HG02938 (cell line): ENCODE results near the gene TNFRSF14.

Source experiments
- ATAC-seq: cut with Tn5 transposase; IDR thresholded peaks from one replicate; pipeline ENCODE4 v1.9.1; 2021; ENCODE audit warnings: mild to moderate bottlenecking, moderate library complexity; ENCODE audit not compliant: unreplicated experiment

The TNFRSF14 gene

DNA sequence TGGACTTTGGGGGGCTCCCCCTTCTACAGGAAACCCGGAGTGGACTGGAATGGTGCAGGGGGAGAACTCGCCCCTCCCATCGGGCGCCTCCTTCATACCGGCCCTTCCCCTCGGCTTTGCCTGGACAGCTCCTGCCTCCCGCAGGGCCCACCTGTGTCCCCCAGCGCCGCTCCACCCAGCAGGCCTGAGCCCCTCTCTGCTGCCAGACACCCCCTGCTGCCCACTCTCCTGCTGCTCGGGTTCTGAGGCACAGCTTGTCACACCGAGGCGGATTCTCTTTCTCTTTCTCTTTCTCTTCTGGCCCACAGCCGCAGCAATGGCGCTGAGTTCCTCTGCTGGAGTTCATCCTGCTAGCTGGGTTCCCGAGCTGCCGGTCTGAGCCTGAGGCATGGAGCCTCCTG, at the start of gene TNFRSF14:
Gene TNFRSF14 (plus strand): TSS at position 95 of the 401 bp plus-strand sequence. CDS start 294 bp downstream, at position 389.
- peak; percentile 53 for ATAC-seq

DNA sequence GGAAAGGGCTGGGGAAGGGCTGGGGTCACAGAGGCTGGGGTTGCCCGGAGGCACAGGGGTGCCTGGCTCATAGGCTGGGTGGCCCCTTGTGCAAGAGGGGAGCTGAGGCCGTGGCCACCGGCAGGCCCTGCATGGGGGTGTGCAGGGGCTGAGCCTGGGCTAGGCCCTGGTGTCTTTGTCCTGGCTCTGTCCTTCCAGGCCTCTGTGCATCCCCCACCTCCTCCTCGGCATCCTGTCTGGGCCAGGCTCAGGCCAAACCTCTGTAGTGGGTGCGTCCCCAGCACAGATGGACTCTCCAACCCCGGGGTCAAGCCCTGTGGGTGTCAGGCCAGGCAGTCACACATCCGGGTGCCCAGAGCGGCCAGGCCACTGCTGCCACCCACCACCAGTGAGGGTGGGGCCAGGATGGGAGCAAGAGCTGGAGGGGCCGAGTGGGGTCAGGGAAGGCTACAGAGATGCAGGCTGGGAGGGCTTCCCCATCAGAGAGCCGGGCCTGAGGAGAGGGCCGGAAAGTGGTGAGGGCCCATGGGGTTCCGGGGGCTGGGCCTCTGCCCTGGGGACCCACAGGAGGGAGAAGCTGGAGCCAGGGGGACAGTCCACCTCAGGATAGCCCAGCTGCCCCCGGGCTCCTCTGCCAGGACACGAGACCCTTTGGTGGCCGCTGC, 49.1 kb upstream of the TNFRSF14 start:
- ATAC-seq, result no peak

DNA sequence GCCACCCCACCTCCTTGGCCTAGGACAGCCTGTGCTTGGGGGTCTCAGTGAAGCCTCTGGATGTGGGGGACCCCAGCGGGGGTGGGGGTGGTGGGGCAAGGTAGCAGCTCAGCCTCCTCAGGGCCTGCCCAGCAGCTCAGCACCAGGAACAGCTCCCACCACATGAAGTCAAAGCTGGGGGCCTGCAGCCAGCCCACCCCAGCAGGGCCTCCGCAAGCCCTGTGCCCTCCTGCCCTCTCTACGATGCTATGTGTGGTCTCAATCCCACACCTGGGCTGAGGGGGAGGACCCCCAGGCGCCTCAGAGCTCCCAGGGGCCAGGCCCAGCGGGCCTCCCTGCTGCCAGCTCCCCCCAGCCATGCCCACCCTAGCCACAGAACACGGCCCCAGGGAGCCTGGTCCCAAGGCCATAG, 48.4 kb upstream of the TNFRSF14 start:
- no peak for ATAC-seq

DNA sequence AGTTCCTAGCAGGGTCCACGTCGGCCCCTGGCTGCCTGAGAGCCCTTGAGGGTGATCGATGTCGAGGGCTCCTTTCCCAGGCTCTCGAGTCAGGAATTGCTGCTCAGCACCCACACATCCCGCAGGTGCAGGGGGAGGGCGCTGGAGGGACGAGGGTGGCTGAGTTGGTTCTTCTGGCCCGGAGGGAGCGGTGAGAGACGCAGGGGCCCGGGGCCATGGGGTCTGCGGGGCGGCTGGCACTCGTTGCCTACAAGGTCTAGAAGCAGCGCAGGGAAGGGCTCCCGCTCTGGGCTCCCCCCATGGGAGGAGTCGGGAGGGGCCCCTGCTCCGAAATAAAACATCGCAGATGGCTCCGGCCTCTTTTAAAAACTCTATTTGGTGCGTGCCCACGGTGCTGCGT, 48.0 kb upstream of the TNFRSF14 start:
- ATAC-seq, result no peak

DNA sequence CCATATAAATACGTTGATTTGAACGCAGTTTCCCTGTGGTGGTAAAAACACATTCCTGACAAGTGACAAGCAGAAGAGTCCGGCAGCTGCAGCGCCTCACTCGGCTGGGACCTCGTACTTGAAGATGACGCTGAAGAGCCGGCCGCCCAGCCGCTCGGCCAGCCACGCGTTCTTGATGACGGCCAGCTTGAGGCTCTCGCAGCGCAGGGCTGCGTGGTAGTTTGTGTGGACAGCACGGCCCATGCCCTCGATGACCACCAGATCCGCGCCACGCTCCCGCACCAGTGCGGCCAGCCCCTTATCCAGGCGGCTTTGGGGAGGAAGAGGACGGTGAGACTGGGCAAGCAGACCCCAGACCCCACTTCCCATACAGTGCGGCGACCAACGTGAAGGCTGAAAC, 47.4 kb upstream of the TNFRSF14 start:
- ATAC-seq, result no peak

DNA sequence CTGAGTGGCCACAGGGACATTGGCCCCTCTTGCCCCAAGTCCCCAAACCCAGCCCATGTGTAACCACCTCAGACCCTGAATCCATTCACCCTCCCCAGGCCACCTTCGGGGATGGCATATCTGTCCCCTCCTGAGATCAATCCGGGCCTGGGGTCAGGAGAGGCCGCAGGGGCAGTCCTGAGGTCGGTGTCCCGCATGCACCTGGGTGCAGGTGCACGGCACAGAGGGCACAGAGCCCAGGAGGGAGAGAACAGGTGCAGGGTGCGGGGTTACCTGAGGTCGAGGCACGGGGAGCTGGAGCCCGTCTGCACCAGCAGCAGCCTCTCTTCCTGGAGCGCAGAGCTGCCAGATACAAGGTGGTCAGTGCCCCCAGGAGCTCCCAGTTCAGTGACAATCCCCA, 46.6 kb upstream of the TNFRSF14 start:
- ATAC-seq, result no peak

DNA sequence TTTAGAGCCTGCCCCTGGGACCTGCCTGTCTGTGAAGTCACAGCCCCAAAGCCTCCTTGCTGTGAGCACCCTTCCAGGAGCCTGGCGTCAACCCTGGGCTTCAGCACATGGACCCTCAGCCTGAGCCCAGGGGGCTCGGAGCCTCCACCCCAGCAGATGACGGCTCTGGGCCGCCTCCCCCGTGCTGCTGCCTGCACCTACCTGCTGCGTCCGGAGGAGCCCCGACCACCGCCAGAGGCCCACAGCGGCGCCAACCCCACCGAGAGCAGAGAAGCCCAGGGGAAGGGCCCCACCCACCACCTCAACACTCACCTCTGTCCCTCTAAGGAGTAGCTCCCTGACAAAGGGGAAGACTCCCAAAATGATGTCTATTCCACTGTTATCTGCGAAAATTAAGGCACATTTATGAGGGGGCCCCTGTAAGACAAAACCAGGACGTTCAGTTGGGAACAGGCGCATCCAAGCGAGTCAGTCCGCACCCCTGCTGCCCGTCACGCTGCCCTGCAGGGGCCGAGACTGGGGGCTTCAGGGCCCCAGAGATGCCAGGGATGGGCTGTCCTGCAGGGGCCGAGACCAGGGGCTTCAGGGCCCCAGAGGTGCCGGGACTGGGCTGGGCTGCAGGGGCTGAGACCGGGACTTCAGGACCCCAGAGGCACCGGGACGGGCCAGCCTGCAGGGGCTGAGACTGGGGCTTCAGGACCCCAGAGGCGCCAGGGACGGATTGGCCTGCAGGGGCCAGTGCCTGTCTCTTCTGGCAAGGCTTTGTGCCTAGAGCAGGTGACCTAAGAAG, 45.6 kb upstream of the TNFRSF14 start:
- ATAC-seq, result no peak

DNA sequence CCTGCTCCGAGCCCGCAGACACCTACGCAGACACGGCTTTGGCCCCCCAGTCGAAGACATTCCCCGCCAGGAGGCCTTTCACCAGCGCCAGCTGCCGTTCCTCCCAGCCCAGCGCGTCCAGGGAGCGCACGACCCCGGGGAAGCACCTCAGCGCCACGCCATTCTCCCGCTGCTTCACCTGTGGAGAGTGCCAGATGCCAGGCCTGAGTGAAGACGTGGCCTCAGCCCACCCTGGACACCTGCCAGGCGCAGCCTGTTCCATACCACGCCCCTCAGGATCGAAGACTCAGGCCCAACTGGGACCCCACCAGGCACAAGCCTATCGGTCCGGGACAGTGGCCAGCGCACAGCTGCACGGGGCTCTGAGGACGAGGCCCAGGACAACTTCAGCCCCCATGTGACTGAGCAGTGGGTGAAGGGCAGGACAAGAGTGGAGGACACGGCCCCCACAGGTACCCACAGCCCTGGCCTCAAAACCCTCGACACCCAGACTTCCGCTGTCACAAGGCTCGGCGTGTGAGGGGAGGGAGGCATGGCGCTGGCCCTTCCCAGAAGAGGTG, 43.2 kb upstream of the TNFRSF14 start:
- ATAC-seq, result no peak

DNA sequence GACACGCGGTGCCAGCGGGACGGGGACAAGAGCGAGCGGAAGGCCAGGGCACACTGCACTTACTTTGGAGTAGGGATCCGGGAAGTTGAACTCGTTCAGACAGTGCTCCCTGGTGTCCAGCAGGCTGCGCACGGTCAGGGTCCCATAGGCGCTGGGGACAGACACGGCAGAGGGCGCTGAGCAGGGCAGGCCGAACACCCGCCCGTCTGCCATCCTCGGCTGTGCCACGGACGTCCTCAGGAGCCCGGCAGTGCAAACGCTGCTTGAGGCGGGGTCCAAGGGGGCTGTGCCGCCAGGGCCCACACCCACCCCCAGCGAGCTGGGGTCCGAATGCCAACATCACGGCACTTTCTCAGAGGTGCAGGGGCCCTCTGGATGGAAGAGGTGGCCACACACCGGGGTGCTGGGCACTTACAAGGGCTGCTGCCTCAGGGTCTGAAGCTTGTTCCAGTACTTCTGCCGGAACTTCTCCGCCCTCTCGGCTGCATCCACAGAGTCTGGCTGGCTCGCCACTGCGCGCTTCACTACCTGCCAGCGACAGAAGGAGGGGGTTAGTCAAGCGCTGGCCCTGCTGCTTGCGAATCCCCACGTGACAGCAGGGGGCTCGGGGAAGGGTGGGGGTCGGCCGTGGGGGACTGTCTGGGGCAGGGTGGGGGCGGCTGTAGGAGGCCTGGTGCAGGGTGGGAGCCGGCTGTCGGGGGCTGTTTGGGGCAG, 42.1 kb upstream of the TNFRSF14 start:
- ATAC-seq, result no peak

DNA sequence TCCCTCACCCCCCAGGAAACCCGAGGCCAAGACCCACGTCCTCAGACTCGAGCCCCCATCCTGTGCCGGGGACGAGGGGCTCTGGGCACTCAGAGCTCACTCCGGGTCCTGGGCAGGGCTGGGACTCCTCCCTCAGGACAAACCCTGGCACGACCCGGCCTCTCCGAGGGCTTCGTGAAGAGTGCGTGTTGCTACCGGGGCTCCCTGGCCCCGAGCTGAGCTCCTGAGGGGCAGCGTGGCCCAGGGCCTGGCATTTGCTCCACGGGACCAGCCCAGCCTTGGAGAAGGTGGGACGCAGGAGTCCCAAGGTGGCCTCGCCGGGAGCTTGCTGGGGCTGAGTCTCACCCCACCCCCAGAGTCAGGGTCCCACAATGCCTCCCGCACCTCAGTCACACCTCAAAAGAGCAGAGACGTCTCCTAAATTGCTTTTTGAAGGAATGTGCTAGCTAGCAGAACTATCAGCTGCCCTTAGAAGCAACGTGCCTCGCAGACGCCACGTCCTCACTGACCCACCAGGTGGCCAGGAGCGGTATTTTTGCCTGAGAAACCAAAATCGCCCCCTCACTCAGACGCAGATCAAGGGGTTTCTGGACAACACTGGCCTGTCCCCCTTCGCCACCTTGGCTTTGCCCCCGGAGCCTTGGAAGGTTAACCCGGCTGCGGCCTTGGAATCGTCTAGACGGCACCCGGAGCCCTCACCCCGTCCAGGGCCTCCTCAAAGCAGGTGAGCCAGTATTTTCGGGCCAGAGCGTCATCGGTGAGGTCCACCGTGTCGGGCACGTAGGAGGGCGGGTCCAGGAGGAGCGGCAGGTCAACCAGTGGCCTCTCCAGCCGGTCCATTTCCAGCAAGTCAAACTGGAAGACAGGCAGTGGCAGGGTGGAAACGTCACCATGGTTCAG, 41.1 kb upstream of the TNFRSF14 start:
- no peak for ATAC-seq

DNA sequence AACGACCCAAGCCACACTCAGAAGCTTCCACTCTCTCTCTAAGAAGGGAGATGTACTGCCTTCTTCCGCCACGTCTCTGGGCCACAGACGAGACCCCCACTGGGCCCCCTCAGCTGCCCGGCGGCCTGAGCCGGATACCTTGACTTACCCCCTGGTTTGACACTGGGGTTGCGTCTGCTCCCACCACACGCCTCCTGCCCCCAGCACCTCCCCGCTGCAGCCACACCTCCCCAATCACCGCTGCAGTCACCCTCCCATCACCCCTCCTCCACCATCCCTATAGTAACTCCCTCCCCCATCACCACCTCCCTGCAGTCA, 40.4 kb upstream of the TNFRSF14 start:
- ATAC-seq, result no peak

DNA sequence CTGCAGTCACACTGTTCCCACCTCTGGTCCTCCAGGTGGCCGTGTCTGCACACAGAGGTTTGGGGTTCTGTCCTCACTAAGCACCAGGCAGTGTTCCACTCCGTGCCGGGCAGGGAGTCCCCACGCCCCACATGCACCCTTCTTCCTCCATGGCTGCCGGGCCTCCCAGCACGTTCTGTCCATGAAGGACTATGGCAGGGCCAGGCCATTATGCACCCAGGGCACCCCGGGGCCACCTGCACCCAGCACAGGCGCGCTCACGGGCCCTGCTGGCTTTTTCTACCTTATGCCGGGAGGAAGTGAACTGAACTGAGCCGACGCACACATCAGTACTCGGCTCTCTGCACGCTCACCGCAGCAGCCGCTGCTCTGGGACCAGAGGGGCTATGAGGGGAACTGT, 40.0 kb upstream of the TNFRSF14 start:
- no peak for ATAC-seq

DNA sequence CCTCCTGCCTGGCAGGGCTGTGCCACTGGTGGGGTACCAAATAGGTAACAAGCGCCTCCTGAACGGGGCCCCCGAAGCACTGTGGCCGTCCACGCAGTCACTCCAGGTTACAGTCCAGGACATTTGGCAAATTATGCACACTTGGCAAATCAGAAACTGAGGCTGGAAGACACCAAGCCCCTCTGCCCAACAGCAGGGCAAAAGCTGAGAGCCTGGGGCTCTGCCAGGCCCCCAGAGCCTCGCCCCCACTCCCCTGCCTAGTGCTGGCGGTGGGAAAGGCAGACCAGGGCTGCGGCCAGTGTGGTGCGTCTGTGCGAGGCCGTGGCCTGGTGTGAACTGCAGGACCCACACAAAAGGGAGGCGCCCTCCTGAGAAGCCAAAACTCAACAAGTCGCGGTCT, 39.2 kb upstream of the TNFRSF14 start:
- ATAC-seq, result no peak

DNA sequence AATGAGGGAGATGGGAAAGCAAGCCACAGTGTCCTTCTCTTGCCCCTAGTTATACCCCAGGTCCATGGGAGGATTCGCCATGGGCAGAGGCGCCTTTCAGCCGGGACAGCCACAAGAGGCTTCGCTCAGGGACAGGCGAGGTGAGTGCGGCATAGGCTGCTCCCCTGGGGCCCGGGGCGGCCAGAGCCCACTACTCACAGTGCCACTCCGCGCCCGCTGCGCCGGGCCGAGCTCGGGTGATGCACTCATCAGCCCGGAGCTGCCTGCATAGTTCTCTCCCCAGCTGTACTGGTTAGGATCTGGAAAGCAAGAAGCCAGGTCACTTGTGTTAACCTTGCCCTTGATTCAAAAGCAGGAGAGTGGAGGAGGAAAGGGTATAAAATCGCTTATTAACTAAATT, 38.2 kb upstream of the TNFRSF14 start:
- ATAC-seq, result no peak

DNA sequence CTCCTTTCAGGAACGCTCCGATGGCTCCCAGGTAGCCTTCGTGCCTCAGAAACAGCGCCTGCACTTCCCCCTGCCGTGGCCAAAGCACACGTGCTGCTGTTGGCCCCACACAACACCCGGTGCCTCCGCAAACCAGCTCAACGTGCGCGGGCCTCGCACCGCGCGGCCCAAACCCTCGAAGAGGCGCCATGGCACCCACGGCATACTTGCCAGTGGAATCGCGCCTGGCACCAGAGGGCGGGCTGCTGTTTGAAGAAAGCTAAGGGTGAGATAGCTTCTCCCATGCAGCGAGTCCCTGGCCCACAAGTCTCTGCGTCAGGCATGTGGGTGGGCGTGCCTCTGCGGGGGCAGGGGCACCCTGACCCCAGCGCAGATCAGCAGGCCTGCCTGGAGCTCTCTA, 37.6 kb upstream of the TNFRSF14 start:
- ATAC-seq, result no peak

DNA sequence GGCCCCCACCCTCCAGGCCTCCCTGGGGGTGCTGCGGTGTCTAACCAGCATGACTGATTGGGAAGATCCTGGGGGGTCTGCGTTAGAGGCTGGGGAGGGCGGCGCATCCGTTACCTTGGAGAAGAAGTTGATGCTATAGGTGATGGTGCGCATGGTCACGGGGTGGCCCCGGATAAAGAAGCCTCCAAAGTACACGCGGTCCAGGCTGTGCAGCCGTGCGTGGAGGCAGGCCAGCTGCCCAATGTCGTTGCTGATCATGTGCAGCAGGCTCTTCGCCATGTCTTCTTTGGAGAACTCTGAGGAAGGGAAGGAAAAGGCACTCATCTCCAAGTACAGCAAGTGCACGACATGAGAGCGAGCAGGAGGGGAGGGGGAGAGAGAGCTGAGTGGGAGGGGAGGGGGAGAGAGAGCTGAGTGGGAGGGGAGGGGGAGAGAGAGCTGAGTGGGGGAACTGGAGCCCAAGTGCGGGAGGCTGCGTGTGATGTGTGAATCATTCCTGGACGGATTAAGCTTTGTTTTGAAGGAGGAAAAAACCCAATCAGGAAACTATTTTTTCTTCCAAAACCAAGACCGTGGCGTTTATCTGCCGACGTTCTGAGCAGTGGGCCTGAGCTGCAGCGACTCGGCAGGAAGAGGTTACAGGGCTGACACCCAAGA, 37.0 kb upstream of the TNFRSF14 start:
- ATAC-seq, result no peak

DNA sequence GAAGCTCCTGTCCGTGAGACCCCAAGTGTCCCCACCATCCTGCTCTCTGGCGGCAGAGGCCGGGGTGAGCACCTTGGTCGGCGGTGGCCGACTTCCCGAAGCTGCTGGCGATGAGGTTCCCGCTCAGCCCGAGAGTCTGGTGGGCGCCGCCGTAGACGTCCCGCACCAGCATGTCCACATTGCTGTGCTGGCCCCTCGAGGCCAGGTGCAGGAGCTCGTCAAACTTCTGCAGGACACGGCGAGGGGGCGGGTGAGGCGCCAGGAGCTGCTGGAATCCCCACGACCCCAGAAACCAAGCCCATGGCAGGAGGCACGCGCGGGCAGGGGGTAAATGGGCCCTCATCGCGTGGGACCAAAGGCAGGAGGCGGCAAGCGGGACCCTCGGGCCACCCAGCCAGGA, 36.4 kb upstream of the TNFRSF14 start:
- no peak for ATAC-seq

DNA sequence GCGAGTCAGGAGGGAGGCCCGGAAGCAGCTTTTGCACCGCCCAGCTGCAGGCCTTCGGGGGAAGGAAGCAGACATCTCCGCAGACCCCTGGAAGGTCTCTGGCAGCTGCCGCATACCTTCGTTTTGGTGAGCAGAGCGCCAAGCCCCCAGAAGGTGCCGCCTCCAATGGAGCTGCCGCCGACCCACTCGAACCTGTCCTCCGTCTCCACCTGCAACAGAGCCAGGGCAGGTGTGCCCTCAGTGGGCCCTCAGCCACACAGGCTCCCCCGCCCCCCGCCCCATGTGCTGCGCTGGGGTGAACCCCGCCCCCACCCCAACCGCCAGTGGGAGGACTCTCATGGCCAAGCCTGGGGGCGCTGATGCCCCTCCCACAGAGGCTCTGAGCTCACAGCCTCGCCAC, 36.0 kb upstream of the TNFRSF14 start:
- ATAC-seq, result no peak

DNA sequence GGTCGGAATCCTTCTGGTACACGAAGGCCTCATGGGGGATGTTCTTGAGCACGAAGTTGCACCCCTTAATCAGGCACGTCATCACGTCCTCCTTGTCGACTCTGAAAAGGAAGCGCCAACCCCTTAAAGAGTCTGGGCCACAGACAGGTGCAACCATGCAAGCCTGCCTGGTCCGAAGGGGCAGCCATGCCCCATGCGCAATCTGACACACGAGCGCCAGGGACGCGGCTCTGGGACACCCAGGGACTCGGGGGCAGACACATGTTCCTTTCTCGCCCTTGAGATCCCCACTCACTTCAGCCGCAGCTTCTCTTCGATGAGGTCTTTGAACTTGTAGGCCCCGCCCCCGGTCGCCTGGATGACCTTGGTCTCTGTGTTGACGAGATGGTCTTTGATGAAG, 35.4 kb upstream of the TNFRSF14 start:
- no peak for ATAC-seq

DNA sequence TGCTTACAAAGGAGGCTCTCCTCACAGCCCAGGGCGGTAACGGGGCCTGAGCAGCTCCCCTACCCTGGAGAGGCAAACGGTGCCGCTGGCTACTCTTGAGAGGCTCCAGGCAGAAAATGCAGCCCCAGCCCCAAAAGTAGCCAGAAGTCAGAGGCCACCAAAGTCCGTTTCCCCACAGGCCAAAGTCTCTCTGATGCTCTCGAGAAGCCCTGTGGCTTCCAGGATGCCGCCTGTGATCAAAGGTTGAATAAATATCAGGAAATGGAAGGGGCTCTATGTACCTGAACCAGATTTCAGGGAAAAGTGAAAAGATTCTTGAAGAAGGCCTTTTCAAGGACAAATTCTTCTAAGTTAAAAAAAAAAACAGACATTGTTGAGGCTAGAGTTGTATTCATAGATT, 33.9 kb upstream of the TNFRSF14 start:
- no peak for ATAC-seq
